Measurements from ENCODE around the gene GRM4.

Gene GRM4

DNA sequence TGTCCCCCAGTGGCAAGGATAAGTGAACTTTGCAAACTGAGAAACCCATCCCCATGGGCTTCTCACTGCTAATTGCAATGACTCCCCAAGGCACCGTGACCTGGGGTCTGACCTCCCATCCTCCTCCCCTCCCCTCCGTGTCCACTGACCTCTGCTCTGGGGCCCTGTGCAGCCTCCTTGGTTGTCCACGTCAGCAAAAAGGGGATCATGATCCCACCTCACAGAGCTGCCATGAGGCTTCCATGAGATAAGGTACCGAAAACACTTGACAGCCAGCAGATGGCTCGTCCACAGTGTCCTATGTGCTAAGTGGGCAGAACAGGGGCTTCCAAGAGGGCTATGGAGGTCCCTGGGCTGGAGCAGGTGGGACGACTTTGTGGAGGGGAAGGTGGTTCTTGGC is 104.5 kb downstream of the GRM4 start:
- DNase-seq (ENCODE audit: low read depth), result no peak

DNA sequence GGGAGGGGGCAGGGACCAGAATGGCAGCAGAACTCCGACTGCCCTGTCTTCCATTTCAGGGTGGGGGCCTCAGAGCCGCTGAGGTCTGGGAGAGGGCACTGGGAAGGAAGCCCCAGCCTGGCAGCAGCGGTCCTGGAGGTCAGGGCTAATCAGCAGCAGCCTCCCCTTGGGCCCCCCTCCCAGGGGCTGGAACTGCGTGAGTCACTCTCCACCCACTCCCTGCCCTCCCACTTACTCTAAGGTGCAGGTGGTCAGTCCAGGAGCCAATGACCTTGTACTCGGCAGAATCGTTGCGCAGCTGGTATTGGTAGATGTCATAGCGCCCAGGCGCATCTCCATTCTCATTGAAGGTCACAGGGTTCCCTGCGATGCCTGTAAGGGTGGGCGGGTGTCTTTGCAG is 105.9 kb downstream of the GRM4 start:
- no peak for DNase-seq (ENCODE audit: low read depth)

DNA sequence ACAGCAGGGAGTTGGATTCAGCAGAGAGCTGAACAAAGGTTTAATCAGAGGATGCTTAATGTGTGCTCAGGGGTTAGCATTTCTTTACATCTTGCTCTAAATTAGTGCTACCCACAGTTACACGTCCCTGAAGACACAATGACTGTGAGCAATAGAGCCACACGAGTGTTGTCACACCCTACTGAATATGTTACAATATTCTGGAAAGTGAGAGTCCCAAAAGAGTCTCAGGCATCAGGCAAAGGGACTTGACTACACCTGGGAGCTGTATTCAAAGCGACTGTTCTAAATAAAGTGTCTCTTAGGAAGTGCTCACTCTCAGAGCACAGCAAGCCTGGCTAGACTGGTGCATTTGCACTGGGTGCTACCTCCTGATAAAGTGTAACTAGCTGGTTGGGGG is 108.7 kb downstream of the GRM4 start:
- no peak for DNase-seq (ENCODE audit: low read depth)

DNA sequence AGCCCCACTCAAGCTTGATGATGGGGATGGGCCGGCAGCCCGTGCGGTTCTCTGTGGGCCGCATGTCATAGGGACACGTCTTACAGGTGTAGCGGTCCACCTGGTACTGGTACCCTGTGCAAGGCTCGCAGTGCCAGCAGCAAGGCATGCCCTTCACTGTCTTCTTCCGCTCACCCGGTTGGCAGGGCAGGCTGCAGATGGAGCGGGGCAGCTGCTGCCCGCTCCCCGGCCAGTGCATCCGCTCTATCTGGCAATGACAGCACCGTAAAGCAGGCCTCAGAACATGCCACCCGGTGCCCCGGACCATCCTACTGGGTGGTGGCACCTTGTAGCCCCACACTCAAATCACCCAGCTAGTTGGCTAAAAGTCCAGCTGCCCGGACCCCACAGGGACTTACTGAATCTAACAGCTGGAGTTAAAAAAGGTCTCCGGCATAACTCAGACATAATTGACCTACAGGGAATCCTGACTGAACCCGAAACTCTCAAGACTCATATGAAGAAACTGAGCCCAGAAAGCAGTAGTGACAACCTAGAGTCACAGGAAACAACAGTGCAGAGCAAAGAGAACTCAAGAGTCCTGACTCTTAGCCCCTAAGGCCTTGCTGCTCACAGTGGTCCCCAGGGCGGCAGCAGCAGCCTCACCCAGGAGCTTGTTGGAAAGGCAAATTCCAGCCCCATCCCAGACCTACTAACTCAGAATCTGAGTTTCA is 109.4 kb downstream of the GRM4 start:
- no peak for DNase-seq (ENCODE audit: low read depth)

DNA sequence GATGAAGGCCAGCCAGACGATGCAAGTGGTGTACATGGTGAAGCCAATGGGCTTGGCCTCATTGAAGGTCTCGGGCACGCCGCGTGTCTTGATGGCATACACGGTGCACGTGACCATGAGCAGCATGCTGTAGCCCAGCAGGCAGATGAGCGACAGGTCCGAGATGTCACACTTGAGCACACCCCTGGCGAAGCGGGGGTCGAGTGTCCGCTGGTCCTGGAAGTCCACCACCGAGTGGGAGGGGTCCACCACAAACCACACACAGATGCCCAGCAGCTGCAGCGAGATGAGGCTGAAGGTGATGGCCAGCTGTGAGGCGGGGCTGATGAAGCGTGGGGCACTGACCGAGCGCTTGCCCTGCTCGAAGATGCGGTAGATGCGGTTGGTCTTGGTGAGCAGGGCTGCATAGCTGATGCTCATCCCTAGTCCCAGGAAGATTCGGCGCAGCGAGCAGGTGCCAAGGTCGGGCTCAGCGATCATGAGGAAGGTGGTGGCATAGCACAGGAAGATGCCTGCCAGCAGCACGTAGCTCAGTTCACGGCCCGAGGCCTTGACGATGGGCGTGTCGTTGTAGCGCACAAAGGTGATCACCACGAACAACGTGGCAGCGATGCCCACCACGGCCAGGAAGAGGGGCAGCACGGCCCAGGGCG is 110.1 kb downstream of the GRM4 start:
- DNase-seq (ENCODE audit: low read depth), result no peak

DNA sequence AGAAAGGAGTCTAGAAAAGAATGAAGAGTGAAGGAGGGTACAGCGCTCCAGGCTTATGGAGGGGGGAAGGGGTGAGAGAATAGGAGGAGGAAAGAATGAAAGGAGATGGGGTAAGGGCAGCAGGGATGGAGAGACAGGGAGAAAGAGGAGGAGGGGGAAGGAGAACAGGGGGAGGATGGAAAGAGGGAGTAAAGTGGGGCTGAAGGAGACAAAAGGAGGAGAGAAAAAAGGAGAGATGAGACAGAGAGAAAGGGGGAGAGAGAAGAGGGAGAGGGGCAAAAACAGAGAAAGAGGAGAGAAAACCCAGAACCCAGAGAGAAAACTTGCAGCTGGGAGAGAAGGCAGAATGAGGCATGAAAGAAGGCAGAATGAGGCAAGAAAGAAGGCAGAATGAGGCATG is 110.7 kb downstream of the GRM4 start:
- no peak for DNase-seq (ENCODE audit: low read depth)

DNA sequence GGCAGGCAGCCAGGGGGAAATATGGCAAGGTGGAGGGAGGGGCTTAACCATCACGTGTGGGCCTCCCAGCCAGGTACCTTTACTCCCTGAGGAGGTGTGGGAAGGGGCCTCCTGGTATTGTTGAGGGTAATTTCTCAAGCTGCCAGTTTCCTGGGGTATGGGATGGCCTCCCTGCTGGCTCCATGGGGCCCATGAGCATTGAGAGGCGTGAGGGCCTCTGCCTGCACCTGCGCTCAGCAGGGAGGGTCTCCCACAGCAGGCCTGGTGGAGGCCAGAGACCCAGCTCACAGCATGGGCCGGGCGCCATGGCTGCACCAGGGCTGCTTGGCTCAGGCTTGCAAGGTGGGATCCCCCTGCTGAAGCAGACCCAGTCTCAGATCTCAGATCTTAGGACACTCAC is 113.0 kb downstream of the GRM4 start:
- no peak for DNase-seq (ENCODE audit: low read depth)

DNA sequence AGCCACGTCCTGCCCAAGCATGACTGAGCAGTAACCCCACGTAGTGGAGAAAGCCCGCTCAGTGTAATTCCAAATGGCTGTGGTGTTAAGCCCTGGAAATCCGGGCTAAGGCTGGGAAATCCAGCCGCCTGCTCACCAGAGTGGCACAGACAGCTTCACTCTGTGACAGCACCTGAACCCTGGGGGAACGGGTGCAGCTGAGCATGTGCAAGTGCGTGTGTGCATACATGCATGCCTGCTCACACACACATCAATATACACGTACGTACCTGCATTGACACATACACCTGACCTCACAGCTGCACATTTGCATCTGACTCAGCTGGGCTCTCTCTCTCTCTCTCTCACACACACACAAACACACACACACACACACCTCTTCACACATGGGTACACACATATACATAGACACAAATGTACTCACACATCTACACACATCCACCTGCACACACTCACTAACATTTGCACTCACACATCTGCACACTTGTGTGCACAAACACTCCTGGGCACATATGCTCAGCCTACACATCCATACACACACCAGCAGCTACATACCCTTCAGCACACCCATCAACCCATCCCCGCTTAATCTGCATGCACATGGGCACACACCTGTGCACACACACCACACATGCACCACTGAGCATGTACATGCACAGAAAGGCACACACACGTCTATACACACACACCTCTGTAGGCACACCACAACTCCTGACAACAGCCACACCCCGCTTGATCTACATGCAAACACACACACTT is 114.1 kb downstream of the GRM4 start:
- DNase-seq (ENCODE audit: low read depth), result no peak

DNA sequence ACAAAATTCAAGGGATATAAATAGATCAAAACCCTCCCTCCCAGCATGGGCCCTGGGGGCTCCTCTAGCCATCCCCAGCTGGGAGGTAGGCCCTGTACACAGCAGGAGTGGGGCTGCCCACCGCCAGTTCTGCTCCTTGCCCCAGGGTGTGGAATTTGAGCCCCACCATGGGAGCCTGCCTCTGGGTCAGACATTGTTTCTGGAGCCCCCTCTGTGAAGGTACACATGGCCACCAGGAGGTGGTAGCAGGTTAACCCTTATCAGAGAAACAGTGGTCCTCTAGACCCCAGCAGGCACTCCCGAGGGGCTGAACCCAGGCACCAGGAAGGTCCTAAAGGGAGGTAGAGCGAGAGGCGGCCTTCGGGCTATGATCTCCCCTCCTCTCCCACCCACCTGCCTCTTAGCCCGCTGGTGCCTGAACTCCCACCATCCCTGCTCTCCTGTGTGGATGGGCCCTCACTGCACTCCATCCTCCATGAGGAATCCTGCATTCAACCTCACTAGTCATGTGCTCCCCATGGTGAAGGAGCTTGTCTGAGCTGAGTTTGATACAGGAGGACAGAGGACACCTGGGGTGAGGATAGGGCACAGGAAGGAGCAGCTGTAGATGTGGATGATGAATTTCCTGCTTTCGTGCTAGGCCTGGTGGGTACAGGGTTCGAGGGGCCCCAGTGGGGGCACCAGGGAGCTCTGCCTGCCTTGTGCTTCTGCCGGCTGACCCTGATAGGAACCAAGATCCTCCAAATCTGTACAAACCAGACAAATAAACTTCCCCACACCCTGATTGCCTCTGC is 114.9 kb downstream of the GRM4 start:
- no peak for DNase-seq (ENCODE audit: low read depth)

DNA sequence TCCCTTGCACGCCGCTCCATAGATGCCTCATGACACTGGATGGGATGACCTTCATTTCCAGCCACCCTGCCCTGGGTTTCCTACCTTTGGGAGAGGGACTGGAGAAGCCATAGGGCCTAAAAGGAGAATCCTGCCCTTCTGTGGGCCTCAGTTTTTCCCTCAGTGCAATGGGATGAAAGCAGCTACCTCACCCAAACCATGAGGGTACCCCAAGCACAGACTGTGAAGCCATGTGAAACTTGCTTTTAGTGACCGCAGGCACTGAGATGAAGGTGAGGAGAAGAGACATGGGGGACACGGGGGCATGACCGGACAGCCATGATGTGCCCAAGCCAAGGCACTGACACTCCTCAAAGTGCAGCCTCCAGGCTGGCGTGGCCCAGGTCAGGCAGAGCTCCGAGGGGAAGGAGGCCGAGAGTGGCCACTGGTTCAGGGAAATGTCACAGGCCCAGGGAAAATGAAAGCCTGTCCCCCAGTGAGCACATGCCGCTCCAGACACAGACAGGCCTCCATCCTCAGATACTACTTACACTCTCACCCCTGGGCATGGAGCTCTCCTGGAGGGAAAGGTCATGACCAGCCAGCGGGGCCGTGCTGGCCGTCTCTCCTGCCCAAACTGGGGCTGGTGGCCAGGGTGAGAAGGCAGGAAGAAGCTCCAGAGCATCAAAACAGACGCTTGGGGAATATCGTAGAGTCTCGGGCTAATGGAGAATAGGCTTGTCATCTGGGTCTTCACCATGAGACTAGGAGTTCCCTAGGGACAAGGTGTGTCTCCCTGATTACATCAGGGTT is 116.2 kb downstream of the GRM4 start:
- no peak for DNase-seq (ENCODE audit: low read depth)

DNA sequence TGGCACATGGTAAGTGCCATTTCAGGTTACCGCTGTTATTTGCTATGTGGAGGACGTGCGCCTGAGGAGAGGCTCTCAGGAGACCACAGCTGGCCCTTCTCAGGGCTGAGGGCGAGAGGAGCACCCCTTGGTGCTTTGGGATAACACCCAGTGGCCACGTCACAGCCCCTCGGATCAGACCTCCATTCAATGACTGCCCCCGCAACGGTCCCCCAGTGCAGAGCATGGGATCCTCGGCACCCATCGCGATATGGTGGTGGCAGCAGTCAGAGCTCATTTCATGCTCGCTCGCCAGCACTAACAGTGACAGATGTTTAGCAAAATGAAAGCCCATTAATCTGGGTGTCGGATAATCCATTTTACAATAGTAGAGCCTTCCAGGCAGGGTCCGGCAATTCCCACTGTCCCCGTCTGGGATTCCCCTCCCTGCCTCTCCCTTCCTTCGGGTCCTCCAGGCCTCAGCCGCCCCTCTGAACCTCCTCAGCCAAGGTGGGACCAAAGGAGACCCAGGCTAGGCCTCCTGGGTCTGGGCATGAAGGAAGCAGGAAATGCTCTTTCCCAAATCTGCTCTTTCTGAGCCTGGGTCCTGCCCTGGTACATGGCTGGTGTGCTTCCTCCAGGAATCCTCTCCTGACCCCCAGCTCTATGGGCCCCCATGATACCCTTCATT is 117.1 kb downstream of the GRM4 start:
- DNase-seq (ENCODE audit: low read depth), result no peak

DNA sequence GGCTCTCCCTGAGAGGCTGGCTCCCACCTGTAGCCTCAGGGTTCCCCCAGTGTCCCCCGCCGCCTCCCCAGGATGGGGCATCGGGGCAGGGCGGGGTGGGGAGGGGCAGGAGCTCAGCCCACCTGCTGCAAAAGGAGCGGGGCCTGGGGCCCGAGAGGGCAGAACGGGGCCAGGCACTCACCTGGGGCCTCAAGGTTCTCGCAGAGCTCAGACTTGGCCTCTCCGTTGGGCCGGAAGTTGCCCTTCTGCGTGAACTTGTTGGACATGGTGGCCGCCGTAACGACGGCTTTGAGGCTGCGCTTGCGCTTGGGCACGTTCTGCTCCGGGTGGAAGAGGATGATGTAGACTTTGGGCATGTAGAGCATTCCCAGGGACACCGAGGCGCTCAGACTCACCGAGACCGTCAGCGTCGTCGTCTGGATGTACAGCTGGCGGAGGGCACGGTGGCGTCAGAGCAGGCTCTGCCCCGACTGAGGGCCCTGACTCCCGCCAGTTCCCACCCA is 117.9 kb downstream of the GRM4 start:
- no peak for DNase-seq (ENCODE audit: low read depth)

DNA sequence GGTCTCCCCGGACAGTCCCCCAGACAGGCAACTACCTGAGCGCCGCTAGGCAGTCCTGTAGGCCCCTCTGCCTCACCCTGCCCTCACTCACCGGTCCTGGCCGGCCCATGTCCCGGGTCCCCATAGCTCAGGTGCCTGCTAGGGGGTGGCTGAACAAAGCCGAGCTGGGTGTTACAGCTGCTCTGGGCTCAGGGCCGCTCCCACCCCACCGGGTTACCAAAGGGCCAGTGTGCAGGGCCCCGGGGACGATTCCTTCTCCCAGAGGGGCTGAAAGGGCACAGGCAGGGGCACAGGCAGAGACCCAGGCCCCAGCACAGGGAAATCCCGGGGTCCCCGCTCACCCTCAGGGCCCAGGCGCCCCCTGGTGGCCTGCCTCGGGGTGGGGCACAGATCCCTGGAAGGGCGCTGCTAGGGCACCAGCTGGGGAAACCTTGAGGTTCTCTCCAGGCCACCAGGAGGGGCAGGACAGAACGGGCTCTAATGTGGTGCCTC is 118.4 kb downstream of the GRM4 start:
- DNase-seq (ENCODE audit: low read depth), result no peak

DNA sequence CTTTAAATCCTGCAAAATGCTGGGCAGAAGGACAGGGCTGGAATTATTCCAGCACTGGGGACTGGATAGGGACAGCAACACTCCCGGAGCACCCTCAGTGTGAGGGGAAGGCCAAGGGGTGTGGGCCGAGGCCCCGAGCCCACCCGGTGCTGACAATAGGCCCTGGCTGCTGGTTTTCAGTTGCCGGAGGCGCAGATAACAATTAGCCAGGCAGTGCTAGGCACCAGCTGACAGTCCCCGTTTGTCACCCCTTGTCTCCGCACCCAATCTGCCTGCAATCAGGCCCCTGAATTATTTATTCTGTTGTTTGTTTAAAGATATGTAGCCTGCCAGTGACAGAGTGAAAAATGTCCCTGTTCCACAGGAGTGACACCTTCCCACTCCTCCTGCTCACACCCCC is 120.0 kb downstream of the GRM4 start:
- no peak for DNase-seq (ENCODE audit: low read depth)

DNA sequence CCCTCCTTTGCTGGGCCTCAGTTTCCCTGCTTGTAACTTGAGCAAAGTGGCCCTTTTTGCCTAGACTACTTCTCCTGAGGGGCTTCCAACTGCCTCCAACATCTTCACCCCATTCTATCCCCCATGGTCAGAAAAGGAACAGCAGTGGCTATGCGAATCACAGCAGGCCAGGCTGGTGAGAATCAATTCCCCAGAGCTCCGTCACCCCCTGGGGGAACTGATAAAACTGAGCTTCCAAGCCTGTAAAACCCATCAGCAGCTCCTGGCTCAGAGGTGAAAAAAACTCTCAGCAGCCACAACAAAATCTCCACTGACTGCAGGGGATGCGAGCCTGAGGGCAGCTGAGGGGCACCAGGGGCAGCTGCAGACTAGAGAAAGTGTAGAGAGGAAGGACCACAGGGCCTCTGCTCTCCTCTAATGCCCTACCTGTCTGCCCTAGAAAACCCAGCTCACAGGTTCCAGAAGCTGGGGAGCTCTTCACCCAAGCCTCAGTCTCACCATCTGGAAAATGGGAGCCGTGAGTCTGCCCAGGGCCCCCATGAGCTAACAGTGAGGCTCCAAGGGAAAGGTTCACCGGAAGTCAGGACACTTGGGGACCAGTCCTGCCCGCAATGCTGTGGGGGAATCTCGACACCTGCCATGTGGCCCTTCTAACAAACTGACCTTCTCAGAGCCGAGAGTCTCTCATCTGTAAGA is 120.6 kb downstream of the GRM4 start:
- no peak for DNase-seq (ENCODE audit: low read depth)

DNA sequence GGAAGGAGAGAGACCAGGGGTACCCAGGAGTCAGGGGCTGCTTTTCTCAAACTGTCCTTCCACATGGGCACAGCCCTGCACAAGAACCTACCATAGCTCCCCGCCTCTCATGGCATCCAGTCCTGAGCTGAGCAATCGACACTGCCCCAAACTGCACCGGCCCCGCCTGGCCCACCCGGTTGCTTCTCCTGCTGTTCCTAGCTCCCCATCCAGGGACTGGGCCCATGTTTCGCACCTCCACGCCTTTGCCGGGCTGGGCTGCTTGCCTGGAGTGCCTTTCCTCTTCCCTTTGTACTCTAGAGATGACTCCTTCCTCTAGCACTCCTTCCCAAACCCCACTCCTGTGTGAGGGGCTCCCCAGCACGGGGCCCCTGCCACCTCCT is 123.0 kb downstream of the GRM4 start:
- no peak for DNase-seq (ENCODE audit: low read depth)

DNA sequence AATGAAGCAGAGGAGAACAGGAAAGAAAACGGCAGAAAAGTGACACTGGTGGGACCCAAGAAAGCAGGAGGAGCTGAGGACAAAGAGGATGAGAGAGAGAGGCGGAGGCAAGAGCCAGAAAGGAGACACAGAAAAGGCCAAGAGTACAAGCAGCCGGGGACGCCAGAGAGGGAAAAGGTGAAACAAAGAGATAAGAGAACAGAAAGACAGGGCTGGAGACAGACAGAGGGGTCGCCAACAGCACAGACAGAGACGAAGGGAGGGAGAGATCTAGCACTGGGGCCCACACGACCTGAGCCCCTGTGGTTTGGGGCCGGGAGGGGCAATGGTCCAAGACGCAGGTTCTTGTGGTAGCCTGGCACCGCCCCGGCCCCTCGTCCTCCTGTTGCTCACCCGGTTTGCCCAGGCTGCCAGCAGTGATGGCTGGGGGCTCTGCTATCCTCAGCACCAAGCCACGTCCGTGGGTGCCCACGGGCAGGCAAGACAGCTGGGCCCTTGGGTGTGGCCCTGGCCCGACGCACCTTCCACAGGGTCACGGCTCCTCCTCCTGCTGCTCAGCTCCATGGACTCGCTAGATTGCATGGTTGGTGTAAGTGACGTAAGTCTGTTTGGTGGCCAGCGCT is 123.5 kb downstream of the GRM4 start:
- DNase-seq (ENCODE audit: low read depth), result no peak

DNA sequence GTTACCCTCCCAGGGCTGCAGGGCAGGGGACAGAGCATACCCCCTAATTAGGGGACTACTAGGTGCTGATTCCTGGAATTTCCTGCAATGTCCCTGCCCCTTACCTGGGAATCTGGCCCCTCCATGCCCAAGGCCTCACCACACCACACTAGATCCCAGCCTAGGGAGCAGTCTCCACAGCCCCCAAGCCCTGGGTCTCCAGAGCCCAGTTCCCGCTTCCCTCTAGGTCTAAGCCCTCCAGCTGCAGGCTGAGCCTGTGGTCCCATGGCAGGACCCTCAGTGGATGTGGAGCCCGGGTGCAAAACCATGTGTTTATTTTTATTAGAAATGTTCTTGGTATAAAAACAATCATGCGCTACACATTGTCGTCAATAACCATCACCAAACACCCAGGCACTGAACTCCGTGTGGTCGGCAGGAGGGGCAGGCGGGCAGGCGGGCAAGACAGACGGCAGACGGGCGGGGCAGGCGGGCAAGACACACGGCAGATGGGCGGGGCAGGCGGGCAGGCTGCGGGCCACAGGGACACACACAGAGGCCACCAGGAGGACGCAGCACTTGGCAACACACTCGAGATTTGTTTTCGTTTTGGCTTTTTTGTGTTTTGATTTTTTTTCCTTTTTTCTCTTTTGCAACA is 124.2 kb downstream of the GRM4 start:
- no peak for DNase-seq (ENCODE audit: low read depth)
